ENCODE data around the gene METTL13.

GRCh38 chr1:171826973-171827372, 45.5 kb downstream of the METTL13 start:
- TF ChIP-seq EP300 (IDR thresholded peaks at IDR 0.05) (no peak), CTCF (IDR thresholded peaks at IDR 0.05) (no peak), POLR2A (IDR thresholded peaks at IDR 0.05) (no peak)

Measured in stomach (tissue), 4 donors.